NT2/D1 (cell line): Measurements from ENCODE around the gene RHNO1.
A peak's percentile ranks its signal among the peaks of the same experiment; 100 is the strongest.

Source experiments
- SUZ12 ChIP-seq: IDR thresholded peaks from 2 replicates; pipeline ENCODE4 v1.6.1; 2011; ENCODE audit not compliant: insufficient read length, insufficient read depth; ENCODE audit errors: extremely low read depth
- YY1 ChIP-seq: IDR thresholded peaks from 2 replicates; pipeline ENCODE4 v1.6.1; 2011; ENCODE audit not compliant: insufficient read length, insufficient read depth
- ZNF274 ChIP-seq: IDR thresholded peaks from 2 replicates; pipeline ENCODE4 v1.6.1; 2011; ENCODE audit warnings: mild to moderate bottlenecking, low read depth, low read length

GRCh38 chr12:2877953-2878732, 1.1 kb downstream of the RHNO1 start:
- TF ChIP-seq ZNF274 (no peak), YY1 (peak; percentile 4), SUZ12 (no peak)
